PC-9 (cell line): ENCODE results near the gene SCT.

Experiments used
- CTCF ChIP-seq: fragments of 200-600 bp; sonication (generic); conservative IDR thresholded peaks from 2 replicates; pipeline ENCODE4 v1.6.1; 2017; ENCODE audit warnings: mixed run types, antibody characterized with exemption, mild to moderate bottlenecking, moderate library complexity
- EZH2 ChIP-seq: fragments of 200-600 bp; sonication (generic); IDR thresholded peaks from 2 replicates; pipeline ENCODE4 v1.8.0; 2017; ENCODE audit warnings: antibody characterized with exemption, low read depth

- no peak for TF ChIP-seq CTCF
- TF ChIP-seq EZH2 = no peak
Measured at GRCh38 chr11:613369-613968, 13.5 kb downstream of the SCT start.
